Measurements from ENCODE around the gene SYTL3.

DNA sequence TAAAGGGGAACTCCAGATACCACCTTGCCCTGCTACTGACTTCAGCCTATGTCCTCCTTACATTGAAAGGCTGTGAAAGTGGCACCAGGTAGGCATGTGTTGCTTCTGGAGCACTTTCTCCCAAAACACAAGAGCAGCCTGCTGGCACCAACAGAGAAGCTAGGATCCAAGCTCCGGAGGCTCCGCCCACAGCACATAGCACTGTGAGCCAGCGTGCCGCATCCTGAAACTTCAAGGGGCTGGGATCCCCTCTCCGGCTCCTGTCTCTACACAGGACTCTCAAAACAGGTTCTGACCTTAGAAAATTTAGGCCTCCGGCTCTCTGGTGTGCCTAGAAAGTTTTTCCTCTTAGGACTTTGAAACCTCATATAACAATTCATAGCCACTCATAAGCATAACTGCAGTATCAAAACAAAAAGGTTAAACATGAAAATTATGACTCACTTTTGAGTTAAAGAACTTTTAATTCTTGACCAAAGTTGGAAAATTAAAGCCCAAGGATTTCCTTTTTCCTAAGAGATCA, 128.2 kb downstream of the SYTL3 start:
- TF ChIP-seq, protein P1, sequence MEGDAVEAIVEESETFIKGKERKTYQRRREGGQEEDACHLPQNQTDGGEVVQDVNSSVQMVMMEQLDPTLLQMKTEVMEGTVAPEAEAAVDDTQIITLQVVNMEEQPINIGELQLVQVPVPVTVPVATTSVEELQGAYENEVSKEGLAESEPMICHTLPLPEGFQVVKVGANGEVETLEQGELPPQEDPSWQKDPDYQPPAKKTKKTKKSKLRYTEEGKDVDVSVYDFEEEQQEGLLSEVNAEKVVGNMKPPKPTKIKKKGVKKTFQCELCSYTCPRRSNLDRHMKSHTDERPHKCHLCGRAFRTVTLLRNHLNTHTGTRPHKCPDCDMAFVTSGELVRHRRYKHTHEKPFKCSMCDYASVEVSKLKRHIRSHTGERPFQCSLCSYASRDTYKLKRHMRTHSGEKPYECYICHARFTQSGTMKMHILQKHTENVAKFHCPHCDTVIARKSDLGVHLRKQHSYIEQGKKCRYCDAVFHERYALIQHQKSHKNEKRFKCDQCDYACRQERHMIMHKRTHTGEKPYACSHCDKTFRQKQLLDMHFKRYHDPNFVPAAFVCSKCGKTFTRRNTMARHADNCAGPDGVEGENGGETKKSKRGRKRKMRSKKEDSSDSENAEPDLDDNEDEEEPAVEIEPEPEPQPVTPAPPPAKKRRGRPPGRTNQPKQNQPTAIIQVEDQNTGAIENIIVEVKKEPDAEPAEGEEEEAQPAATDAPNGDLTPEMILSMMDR (IDR thresholded peaks at IDR 0.05) = no peak
- TF ChIP-seq POLR2A (IDR thresholded peaks at IDR 0.05) = no peak
